DMS114 treated with DMSO at 0.1 percent for 48 hours (cell line): ENCODE measurements around the gene FOXO3.
"Not testable (repeated sequence)": the region's sequence is repeated elsewhere in the genome, so short reads cannot be mapped to it uniquely, and the experiment has no call there.

Experiments
- DNase-seq: peaks from one replicate; lab custom pipeline; 2025; ENCODE audit not compliant: unreplicated experiment; lab: John Stamatoyannopoulos, UW

Gene FOXO3

DNA sequence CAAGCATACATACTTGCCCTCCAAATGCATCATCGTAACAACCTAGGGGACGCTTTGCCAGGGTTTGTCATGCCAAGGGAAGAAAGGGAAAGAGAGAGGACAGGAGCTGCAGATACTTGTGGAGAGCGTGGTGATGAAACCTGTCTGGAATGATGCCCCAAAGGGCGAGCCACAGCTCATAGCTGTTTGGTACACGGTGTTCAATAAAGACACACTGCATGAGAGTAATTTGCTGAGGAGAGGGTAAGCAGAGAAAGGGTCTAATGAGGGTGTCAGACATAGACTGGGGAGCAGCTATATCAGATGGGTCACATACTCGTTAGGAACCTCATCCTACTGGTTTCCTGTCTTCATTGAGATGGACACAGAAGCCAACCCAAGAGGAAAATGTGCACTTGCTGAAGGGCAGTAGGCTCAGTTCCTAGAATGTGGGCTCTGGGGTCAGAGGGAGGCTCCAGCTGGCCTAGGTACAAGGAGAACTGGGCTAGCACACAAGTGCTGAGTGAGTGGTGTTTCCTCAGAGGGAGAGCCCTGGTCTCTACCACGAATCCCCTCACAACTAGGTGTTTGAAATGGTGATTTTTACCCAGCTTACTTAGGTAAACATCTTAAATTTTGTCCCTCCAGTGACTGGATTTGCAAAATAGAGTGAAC lies 5.2 kb upstream of the FOXO3 start:
- DNase-seq: no peak

DNA sequence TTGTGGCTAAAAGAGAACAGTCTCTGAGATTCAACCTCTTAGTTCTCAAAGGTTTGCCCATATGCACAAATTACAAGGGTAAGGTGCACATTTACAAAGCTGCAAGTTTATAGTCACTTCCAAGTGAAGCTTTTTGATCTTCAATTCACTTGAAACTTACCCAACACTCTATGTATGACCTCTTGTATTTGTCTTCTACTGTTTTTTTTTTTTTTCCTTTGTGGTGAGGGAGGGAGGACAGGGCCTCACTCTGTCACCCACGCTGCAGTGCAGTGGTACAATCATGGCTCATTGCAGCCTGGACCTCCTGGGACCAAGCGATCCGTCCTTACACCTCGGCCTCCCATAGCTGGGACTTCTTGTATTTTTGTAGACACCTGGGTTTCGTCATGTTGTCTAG lies 4.5 kb upstream of the FOXO3 start:
- DNase-seq: no peak

DNA sequence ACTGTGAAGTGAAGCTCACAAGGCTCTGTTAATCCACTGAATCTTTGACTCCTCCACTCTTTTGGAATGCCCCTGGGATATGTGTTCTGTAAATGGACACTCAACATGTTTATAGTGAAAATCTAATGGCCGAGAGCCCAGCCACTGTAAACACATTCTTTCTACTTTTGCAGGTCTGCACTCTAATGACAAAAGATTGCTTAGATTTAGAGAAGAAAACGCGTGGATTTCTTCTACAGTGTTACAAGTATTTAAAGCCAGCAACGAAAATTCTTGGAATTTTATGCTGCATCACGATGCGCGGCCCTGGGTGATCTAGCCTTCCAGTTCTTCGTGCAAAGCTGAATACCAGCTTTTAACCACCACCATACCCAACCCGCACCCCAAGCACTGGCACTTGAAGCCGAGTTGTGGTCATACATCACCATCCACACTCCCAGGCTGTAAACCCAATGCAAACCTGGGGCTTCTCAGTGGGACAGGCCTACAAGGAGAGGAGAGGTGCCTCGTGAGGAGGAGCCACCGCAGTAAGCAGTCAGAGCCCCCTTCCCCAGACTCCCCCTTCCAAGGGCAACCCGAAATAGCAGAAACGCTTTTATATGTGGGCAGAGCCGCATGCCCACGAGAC lies 3.7 kb upstream of the FOXO3 start:
- no peak for DNase-seq

DNA sequence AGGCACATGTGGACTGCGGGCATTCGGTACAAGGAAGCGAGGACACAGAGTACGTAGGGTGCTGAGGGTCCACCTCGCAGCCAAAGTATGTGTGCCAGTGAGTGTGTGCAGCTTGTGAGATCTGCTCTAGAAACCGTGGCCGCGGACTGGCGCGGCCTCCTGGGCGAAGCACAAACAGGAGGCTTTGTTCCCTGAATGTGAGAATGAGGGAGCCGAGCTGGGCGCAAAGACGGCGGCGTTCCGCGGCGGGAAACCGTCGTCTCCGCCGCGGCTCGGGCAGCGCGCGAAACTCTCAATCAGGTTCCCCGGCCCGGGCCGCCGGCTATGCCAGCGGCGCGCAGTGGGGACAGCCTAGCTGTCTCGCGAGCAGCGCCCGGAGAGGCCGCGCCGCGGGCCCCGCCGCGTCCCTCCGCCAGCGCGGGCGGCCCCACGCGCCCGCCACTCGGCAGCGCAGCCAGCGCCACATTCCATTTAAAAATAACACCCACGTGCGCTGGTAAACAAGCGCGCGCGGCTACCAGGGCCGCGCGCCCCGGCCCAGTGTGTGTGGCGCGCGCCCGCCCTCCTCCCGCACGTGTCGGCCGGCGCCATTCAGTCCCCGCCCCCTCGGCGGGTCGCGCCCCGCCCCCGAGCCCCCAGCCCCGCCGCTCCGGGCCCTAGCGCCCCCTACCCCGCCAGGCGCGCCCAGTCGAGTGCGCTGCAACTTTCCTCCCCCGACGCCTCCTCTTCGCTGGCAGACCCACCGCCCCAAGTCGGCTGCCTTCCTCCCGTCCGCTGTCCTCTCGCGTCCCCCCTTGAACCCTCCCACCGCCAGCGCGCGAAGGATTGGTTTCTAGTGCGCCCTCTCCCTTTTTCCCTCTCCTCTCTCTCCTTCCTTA lies 3.0 kb upstream of the FOXO3 start:
- DNase-seq: peak; percentile 46

DNA sequence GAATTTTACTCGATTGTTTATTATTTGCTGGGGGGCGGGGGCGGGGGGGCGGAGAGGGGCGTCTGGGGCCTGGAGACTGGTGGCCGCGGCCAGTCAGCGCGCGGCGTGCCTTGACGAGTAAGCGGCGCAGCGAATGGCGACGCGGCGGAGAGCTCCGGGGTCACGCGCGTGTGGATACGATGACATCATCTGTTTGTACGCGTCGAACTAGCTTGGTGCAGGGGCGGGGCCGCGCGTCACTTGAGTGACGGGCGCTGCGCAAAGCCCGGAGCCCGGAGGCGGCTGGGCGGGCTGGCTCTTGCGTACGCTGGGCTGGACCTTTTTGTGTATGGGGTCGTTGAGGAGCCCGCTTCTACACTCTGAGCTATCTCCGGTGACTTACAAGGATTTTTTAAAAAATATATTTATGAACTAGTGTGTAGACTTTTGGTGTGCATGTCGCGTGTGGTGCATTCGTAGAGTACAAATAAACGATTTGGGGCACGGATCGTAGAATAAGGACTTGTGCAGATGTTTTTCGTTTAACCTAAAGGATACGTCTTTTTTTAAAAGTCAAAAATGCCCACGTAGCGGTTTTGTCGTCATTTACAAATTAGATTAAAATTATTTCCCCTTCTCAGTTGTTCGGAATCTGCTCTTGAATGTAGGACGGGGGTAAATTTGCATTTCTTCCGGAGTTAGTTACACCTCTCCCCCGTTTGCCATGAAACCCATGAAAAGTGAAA lies 2.2 kb upstream of the FOXO3 start:
- peak; percentile 91 for DNase-seq

DNA sequence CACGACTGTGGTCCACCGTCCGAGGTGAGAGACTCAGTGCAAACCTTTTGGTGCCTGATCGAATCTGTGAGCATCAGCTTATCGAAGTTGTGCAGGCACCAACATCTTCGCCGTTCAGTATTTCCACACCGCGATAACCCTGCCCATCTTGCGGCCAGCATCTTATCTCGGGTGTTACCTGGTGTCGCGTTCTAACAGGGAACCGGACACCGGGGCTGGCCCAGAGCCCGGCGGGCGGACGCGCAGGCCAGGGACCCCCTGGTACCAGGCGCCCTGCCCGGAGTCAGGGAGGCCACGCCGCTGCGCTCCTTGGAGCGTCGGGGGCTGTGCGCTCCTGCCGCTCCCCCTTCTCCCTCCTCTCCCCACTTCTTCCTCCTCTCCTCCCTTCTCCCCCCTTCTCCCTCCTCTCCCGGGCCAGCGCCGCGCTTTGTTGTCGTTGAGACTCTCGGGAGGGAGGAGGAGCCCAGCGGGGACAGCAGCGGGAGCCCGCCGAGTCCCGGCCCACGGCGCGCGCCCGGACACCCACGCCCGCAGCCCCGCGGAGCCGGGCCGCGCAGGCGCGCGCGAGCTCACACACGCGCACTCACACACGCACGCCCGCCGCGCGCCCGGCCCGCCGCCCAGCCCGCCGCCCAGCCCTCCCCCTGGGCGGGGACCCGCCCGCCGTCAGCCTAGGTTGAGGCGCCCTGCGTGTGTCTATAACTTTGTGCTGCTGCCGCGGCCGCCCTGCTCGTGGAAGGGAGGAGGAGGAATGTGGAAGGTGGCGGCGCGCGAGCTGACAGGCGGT lies 1.4 kb upstream of the FOXO3 start:
- DNase-seq: peak; percentile 66

DNA sequence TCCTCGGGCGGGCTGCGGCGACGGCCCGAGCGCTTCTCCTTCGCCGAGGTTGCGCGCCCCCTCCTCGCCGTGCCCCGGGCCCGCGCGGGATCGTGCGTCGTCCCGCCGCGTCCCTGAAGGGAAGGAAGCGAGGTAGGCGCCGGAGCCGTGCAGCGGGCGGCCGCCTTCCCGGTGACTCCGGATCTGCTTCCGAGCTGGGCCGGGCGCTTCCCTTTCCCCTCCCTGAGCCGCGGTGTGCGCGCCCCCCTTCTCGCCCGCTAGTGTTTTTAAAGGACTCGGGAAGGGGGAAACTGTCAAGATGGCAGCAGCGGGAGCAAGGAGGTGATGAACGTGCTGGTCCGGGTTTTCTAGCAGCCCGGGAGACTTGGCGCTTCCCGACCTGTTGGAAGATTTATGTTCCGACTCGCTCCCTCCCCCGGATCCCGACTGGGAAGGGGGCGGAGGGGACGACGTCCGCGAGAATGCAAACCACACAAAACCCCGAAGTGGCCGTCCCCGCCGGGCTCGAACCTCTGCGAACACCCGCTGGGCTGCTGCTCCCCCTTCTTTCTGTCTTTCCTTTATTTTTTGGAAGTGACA lies 744 bp upstream of the FOXO3 start:
- DNase-seq: peak; percentile 38

DNA sequence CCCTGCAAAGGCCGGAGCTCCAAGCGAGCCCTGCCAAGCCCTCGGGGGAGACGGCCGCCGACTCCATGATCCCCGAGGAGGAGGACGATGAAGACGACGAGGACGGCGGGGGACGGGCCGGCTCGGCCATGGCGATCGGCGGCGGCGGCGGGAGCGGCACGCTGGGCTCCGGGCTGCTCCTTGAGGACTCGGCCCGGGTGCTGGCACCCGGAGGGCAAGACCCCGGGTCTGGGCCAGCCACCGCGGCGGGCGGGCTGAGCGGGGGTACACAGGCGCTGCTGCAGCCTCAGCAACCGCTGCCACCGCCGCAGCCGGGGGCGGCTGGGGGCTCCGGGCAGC lies 561 bp downstream of the FOXO3 start:
- not testable (repeated sequence) for DNase-seq

DNA sequence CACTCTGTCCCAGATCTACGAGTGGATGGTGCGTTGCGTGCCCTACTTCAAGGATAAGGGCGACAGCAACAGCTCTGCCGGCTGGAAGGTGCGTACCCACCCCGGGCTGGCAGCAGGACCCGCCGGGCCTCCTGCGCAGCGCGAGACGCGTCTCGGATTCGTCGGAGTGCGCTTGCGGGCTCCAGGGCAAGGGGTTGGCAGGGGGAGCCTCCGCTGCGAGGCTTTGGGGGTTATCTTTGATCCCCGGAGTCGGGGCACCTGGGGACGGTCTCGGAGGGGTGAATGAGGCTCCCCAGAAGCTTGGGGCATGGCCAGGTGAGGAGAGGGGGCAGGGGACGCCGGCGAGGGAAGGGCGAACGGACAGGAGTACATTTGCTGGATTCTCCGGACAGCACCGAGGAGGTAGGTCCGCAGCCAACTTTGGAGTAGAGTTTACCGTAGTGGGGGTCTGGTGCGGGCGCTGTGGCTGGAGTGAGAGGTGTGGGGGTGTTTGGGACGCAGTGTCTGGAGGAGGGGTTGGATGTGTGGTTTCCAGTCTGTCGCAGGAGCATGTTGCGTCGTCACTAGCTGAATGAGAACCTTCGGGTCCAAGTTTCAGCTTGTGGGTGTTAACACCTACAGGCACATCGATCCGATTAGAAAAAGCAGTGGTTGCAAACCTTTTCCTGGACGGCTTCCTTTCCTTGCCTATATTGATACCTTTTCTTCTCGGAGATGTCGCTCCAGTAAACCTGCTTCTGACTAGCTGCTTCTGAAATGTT lies 1.2 kb downstream of the FOXO3 start:
- no peak for DNase-seq

DNA sequence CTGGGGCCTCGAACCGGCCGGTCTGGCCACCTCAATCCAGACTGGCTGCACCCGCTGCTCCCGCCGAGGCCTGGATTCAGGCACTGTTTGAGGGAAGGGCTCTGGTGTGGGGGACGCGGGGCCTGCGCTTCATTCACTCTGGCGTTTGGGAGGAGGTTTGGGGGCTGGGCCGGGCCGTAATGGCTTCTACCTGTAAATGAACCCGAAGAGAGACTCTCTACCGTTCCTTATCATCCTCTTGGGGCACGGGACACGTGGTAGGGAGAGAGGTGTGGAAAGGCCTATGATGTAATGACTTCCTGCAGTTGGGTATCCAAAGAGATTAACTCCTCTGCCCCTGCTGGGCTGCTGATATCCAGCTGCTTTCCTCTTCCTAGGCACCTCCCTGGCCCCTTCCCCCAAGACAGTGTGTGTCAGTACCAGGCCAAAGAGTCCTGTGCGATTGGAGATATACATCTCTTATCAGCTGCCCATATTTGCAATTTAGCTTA lies 1.8 kb downstream of the FOXO3 start:
- no peak for DNase-seq

DNA sequence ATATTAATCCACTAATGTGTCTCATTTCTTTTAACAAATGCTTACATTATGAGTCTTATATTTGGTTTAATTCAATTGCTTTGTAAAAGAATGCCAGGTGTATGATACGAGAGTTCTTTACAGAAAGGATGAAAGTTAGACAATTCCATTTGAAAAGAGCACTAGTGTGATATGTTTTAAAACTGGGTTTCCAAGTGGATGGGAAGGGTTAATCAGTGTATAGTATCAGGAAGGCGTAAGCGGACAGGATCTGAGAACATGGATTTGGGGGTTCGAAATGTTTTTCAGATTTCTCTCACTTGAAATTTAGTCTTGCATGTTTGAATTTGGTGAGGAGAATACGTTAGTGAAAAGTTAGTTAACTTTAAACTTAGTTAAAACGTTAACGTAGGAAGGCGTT lies 2.6 kb downstream of the FOXO3 start:
- DNase-seq: no peak

DNA sequence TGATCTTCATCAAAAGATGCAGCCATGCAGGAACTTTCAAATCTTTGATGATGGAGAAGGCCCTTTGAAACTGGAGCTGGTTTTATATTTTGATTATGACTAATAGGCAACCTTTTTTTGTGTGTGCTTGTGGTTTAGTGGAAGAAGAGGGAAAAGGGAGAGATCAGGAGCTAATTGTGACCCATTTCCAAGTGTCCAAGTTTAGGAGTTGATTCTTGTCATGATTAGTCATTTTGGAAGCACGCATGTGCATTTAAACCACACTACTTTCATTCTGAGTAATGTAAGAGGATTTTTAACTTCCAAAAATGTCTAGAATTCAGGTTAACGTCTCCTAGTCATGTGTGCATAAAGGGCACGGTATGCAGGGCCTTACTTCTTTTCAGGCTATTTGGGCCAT lies 3.5 kb downstream of the FOXO3 start:
- DNase-seq: no peak

DNA sequence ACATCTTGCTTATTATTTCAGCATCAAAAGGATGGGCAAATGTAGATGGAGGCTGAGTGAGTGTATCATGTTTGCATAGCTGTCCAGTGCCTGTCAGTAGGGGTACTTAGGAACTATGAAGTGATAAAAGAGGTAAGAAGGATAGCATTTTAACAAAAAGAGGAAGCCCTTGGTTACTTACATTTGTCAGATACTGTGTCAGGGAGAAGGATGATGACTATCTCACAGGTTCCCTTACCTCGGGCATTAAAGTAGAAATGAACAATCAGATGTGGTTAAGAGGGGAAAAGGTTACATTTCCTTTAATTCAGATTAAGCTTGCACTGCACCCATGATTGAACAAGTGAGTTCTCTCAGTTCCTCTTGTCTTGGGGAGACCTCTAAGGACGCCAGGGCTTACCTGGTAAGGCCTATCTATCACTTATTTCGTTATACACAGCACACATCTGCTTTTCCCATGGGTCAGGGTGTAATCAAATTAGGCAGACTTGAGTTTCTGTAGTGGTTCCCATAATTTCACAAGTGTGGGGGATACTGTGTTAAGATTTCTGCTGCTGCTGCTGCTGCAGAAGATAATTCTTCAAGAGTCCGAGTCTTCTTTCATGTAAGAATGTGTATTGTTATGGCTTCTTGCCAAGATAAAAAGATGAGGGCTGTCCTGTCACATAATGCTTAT lies 4.5 kb downstream of the FOXO3 start:
- DNase-seq: no peak

DNA sequence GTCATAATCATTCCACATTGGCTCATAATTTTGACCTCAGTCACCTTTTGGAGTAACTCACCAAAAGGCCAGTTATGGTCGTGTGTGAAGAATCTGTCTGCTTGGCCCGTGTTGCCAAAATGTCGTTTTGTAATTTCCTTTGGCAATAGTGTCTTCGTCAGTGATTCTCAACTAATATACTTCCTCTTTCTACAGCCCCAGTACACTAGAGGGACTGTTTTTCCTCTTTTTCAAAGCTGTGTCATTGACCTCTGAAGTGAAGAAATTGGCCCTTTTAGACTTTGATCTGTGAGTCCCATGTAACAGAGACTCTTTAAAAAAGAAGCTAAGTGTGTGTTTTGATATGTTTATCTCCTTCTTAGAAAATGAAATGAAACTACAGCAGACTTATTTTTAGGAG lies 5.2 kb downstream of the FOXO3 start:
- no peak for DNase-seq

DNA sequence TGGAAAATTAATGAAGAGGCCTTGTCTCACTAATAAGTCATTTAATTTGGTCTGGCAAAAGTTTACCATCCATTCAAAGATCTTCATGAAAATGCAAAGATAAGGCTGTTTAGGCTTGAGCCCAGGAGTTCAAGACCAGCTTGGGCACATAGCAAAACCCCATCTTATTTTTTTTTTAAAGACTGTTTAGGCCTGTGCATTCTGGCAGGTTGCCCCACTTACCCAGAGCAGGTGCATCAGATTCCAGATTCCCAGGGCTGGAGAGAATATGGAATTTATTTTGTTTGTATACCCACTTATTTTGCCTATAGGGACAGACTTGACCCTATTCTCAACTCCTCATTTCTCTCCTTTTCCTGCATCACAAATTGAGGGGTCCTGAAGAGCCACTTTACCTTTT lies 5.7 kb downstream of the FOXO3 start:
- DNase-seq: no peak

DNA sequence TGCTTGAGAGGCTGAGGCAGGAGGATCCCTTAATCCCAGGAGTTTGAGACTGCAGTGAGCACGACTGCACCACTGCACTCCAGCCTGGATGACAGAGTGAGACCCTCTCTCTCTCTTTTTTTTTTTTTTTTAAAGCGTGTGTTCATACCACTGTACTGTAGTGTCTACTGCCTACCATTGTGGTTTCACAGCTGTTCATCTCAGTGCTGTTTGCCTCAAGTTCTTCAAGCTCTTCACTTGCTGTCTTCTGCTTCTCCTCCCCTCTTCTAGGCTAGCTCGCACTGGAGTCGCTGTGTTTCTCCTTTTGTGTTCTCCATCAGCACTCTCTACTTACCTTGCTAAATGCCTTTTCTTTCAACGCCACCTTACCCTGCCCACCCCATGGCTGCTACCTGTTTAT lies 7.4 kb downstream of the FOXO3 start:
- no peak for DNase-seq

DNA sequence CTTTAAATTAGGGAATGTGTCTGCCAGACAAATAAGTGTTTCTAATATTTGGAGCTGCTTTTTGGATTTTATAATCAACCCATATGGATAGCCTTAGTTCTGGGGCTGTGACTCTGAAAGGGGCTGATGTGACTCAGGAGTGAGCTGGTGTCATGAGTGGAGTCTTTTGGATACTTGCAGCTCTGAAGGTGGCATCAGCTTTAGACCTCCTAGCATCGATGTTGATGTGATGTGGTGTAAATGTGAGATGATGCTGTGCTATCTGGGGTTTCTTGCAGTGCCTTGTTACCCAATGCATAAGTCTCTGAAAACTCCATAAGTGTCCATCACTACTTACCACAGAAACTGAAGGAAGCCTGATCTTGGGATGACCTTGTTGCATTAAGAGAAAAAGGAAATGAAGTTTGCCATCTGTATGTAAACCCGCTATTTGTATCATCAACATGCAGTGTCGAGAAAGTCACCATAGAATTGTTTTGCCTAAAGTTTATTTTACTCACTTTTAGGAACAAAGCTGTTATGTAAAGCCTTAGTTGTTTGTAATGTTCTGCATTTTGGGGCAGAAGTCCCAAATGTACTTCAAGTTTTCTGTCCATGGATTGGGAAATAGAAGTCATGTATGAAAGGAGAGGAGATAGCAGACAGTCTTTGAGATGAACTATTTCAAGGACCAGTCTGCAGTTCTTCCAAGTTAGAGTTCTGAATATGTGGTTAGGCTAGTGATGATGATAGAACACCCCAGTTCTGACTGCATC lies 8.0 kb downstream of the FOXO3 start:
- no peak for DNase-seq

DNA sequence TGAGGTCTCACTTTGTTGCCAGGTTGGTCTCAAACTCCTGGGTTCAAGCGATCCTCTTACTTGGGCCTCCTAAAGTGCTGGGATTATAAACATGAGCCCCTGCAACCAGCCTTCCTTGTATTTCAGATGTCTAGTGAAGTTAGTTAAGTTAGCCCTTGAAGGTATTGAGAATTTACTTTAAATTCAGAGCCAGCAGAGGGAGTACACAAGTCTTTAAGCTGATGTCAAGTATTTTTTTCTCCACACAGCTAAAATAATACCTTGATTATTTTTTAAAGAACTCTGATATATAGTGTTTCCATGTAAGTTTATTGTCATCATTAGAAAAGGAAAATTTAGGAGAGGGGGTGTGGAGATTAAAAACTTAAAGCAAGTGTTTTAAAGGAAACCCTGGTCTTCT lies 9.8 kb downstream of the FOXO3 start:
- DNase-seq: peak; percentile 16
